HG02870 (cell line): ENCODE data around the gene ABI3BP.

Source experiments
- ATAC-seq: cut with Tn5 transposase; IDR thresholded peaks from one replicate; pipeline ENCODE4 v1.9.1; 2021; ENCODE audit warnings: mild to moderate bottlenecking, moderate library complexity; ENCODE audit not compliant: unreplicated experiment

Gene ABI3BP

GRCh38 chr3:100891033-100891432 lies 102.2 kb downstream of the ABI3BP start:
- ATAC-seq = no peak

GRCh38 chr3:100888881-100889280 lies 104.3 kb downstream of the ABI3BP start:
- no peak for ATAC-seq

- ATAC-seq = no peak
Observed at GRCh38 chr3:100882571-100882984, 110.6 kb downstream of the ABI3BP start.

DNA sequence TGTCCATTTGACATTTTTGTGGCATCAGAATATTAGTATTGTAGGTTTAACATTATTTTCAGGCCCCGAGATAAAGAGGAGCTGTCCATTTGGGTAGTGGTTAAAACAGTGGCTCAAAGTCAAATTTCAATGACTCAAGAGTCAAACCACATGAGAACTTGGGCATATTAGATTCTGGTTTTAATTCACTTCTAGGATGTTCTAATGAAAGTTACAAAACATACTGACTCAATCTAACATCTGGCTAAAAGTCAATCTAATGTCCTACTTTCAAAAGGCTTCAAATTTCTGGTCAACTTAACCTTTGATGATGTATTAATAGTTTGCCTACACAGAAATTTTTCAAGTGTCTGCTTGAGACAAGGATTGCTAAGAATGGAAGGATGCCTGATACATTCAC lies 112.4 kb downstream of the ABI3BP start:
- ATAC-seq = no peak

- no peak for ATAC-seq
Observed at GRCh38 chr3:100880072-100880471, 113.1 kb downstream of the ABI3BP start.

- ATAC-seq = no peak
Observed at GRCh38 chr3:100879195-100879810, 113.9 kb downstream of the ABI3BP start.

DNA sequence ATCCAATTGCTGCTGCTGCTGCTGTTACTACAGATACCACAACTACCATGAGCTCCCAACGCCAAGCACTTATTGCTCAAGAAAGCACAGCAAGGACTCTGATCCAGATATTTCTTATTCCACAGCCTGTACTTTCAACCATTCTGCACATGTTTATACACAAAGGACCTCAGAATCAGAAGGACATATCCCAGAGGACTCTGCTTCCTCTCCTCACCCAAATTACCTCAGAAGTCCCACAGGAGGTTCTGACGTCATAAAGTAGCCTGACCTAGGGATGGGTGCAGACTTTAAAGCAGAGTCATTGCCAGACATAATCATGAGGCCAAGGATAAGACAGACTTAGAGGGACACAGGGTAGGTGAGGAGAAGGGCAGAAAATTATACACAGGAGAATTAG lies 115.9 kb downstream of the ABI3BP start:
- no peak for ATAC-seq

GRCh38 chr3:100875239-100875638 lies 118.0 kb downstream of the ABI3BP start:
- ATAC-seq = no peak

- ATAC-seq = no peak
Observed at GRCh38 chr3:100873611-100874010, 119.6 kb downstream of the ABI3BP start.

DNA sequence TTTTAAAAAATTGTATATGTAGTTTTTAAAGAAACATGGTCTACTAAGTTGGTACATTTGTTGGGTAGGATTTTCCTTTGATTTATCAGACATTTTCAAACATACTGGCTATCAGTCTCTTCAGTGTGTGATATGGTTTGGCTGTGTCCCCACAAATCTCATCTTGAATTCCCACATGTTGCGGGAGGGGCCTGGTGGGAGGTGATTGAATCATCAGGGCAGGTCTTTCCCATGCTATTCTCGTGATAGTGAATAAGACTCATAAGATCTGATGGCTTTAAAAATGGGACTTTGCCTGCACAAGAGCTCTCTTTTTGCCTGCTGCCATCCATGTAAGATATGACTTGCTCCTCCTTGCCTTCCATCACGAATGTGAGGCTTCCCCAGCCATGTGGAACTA lies 121.9 kb downstream of the ABI3BP start:
- ATAC-seq = no peak

DNA sequence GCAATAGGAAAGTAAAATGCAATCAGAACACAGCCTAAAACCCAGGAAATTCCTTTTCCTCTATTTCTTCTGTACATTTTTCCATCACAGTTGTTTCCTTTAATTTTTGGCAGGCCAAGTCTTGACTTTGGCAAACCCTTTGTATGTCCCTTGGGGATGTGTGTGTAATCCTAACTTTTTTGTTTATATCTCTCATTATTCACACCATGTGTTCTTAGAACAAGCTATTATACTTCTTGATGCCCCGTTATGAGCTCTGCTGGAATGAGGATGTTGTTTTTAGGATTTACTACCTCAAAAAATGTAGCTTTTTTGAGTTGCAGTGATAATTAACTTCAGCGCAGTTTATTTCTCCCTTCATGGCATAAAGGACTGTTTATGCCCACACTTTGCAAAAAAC lies 123.4 kb downstream of the ABI3BP start:
- ATAC-seq = no peak

- no peak for ATAC-seq
Observed at GRCh38 chr3:100868894-100869293, 124.3 kb downstream of the ABI3BP start.

DNA sequence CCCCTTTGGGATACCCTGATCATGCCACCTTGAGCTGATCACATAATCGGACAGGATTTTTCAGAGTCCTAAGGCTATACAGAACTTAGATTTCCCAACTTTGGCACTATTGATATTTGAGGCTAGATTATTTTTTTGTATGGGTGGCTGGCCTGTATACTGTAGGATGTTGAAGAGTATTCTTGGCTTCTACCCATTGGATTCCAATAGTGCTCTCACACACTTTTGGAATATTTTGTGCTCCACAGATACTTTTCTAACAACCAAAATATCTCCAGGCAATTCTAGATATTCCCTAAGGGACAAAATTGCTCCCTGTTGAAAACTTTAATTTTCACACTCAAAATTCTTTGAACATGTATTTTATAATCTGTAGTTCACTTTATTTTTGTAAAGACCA lies 125.1 kb downstream of the ABI3BP start:
- no peak for ATAC-seq

DNA sequence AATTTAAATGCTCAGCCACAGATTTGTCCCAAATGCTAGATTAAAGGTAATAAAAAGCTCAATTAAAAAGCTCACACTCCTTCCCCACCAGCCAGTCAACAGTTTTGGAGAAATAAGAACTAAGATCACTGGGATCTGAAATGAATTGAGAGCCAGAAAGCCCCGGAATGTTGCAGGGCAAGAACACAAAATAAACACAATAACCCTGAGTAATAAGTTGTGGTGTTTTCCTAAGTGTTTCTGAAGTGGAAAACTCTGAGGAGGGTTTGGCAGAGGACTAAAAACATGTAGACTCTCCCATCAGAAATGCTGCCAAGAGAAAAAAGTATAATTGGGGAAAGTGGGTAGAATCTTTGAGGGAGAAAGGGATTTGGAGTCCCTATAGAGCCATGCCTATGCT lies 127.8 kb downstream of the ABI3BP start:
- no peak for ATAC-seq

GRCh38 chr3:100864471-100865250 lies 128.6 kb downstream of the ABI3BP start:
- no peak for ATAC-seq

DNA sequence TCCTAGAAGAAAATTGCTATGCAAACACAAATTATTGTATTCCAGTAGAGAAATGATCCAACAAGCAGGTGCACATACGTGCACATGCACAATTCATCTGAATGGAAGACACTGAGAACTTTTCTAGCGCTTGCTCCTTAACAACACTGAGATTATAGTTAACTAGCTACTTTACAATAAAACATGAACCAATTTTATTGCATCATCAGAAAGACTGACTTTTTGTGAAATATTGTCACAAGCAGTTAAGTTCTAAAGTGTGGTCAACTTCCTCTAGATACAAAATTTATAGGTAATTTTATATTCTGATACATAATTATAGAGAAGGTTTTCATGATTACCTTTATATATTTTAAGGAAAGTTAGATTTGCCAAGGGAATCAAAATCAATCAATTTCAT lies 135.4 kb downstream of the ABI3BP start:
- ATAC-seq = no peak

- ATAC-seq = no peak
Observed at GRCh38 chr3:100856821-100857220, 136.4 kb downstream of the ABI3BP start.

GRCh38 chr3:100852840-100853239 lies 140.4 kb downstream of the ABI3BP start:
- ATAC-seq = no peak

- ATAC-seq = no peak
Observed at GRCh38 chr3:100850701-100851100, 142.5 kb downstream of the ABI3BP start.

DNA sequence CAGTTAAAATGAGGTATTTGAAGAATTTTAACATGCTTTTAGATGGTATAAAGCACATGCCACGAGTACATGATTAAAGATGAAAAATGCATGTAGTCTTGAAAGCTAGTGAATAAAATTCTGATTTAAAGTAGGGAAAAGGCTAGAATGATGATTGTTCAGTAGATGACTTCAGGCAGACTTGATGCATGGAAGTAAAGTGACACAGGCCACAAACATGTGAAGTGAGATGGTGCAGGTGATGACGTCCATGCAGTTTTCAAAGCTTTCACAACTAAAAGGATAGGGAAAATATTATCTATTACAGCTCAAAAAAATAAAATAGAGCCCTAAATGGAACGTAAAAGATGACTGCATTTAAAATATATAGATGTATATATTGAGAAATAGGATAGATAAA lies 143.1 kb downstream of the ABI3BP start:
- ATAC-seq = no peak

DNA sequence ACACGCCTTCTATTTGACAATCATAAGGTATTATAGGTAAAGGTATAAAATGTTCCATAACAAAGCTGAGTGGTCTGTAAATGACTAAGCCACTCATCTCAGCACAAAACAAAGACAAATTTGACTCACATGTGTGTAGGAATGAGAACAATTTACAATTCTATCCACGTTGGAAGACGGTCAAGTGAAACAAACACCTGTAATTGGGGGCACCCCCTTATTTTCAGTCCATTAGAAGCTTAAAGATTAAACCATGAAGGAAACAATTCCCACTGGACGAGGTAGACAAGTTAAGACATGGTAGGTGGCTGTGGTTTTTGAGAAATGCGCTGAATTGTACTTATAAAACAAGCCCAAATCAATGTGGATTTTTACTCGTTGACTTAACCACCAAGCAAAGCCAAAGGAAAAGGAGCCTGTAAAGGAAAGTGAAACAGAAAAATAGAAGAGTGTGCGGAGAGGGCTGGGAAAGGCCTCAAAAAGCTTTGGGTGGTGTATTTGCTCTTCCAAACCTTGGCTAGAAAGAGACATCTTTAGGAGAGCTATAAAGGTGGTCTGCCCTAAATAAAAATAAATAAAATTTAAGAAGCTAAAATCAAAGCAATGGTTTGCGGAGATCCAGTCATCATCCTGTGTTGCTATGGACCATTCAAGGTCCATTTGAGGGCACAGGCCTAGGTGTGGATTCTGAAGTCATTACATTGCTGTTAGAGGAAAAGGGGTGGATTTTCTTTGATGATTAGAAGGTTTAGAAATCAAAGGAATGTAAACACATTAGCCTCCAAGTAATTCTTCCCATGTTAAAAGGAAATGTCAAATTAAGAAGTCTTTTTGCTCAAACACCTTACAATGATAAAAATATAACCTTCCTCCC lies 148.9 kb downstream of the ABI3BP start:
- ATAC-seq = no peak

DNA sequence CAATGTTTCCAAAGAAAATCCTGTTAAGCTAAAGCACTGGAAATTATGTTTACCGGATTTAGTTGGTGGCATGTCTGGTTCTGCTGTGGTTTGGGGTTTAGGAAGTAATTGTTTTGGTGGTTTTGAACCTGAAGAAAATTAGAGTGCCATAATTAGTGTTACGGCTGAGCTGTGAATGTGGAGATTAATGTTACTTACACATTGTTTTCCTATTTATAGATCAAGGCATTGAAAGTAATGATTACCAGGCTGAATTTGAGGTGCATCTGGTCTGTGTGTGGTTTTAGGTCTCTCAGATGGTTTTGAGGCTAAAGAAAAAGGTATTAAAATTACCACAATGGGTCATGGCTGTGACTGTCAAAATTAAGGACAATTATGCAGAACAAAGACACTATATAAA lies 155.1 kb downstream of the ABI3BP start:
- no peak for ATAC-seq
